Hematopoietic multipotent progenitor cell treated with erythropoietin and hydrocortisone succinate and interleukin-3 and kit ligand, for 17 days (in vitro differentiated cells): Measurements from ENCODE around the gene RASSF7.
"Not testable (repeated sequence)": the region's sequence is repeated elsewhere in the genome, so short reads cannot be mapped to it uniquely, and the experiment has no call there.

Source experiments
- DNase-seq: peaks from one replicate; pipeline ENCODE4 v3.0.0-alpha.2; 2015; ENCODE audit warnings: low spot score

The RASSF7 gene

DNA sequence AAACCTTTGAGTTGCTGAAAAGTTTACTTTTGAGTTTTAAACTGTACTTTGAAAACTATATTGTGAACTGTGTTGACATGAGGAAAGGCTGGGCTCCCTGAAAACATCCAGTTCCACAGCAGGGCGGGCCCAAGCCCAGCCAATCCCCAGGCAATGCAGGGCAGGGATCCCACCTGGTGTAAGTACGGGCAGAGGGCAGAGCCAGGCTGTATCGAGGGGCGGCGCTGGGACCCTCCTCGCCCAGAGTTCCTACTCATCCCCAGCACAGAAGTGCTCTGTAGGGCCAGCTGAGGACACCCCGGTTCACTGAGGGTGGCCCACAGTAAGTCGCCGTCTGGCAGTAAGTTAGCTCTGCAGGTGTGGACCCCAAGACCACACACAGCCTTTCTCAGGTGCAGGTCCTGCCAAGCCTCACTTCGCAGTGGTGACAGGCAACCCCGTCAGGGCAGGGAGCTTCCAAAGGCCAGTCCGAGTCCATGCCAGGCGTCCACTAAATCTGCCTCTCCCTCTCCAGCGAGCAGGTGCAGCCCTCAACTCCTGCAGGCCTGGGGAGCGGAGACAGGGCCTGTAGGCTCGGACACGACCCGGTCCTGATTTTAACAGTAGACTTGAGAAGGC, 6.3 kb downstream of the RASSF7 start:
- no peak for DNase-seq

DNA sequence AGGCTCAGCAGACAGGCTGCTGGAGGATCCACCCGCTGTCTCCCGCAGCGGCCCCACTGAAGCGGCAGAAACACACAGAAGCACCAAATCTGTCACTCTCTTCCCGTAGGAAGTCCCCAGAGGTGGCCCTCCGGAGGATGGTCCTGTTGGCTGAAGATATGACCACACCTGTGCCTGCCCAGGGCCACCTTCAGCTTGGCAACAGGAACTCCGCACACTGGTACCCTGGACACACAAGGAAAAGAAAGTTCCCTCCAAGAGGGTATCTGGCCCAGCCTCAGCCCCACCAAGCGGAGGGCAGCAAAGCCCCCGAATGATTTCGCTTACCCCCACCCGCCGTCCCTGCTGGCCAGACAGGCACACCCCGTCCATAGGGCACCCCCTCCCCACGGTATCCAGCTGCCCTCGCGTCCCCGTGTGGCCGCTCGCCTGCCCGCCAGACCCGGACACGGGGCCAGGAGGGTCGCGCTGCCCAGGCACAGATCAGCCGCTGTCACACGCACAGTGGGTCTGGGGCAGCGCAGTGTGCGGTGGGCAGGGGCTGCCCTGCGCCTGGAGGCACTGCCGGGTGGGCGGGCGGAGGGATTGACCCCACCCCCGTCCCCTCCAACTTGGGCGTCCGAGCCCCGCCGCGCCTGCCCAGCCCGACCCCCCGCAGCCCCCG, 7.0 kb downstream of the RASSF7 start:
- DNase-seq = no peak

DNA sequence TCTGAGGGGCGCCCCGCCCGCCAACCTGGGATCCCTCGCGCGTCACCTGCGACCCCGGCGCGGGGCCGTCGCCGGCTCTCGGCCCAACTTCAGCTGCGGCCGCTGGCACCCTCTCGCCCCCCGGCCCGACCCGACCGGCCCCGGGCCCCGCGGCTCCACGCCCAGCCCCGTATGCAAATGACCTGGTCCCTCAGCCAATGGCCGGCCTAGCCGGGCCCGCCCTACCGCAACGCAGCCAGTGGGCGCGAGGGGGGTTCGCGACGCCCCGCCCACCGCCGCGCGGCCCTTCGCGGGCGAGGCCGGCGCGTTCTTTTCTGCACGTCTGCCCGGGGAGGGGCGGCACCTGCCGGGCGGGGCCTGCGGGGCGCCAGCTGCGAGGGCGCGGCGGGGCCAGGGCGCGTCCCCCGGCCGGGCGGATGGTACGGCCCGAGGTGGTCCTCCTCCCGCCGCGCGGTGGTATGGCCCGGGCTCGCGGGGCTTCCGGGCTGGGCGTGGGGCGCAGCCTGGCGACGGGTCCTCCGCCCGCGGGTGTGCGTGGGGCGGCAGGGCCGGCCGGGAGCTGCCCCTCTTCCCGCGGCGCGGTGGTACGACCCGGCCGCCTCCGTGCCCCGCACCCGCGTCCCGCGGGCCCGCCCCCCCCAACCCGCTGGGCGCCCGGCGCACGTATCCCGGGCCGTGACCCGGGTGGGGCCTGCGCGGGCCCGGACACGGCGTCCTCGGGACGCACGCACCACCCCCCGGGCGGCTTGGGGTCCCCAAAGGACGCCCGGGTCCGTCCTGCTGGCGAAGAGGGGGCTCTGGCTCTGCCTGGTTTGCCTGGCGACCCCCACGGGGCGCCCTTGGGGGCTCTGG, 7.8 kb downstream of the RASSF7 start:
- DNase-seq = peak; percentile 90

DNA sequence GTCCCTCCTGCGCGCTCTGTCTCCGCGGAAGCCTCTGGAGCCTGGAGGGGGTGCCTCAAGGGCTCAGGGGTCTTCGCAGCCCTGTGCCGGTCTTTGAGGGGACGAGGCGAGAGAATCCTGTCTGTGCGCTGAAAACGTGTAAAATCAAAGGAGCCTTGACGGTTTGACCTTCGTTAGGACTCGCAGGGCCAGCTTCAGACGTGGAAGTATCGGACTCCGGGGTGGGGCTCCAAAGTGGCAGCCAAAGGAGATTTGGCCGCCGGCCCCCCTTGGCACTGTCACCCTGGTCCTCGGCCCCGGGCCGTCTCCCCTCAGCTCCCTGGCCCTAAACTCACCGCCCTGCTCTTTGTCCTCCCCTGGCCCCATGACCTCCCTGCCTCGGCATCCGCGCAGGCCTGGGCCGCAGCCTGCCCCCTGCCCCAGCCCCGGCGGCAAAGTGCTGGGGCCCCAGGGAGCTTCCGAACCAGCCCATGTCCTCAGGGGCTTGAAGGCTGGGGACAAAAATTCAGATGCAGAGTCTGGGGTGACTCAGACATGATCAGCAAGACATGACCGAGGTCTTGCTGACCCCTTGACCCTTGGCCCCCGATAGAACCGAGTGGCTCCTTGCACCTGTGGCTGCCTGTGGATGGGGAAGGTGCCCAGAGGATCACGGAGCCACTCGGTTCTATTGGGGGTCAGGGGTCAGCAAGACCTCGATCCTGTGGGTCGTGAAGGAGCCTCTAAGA, 8.6 kb downstream of the RASSF7 start:
- no peak for DNase-seq

DNA sequence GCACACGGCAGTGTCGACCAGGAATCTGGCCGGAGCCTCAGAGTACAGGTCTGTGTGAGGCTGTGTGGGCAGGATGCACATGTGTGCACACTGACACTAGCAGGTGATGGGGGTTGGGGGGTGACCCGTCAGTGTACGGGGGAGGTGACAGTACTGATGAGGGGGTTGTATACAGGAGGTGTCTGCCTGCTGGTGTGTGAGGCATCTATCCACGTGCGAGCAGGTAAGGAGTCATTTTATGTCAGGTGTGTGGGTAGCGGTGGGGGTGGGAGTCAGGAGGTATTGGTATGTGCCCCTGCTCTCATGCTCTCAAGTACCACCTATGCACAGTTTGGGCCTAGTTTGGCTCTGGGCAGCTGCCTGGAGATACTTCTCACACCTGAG, 11.0 kb downstream of the RASSF7 start:
- no peak for DNase-seq

DNA sequence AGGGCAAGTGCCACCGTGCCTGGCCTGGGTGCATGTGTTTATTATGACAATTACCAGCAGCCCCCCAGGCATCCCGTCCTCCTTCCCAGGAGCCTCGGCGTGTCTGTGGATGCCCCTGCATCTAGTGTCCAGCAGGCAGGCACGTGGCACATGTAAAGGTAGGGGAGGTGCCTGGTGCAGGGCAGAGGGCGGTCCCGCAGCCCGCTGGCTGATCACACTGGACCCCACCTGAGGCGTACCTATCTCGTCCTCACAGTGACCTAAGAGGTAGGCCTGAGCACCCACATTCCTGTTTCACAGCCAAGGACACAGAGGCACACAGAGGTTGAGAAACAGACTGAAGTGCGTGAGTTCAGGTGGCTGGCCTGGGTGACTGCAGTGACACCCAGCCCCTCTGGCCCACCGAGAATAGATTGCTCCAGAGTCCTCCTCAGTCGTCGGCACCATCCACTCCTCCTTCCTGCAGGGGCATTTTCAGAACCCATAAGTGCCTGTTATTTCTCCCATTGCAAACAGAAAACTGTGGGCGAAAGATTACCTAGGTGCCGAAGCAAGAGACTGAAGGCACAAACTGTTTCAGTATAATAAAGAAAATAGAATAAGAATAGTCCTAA, 12.5 kb downstream of the RASSF7 start:
- DNase-seq = no peak

DNA sequence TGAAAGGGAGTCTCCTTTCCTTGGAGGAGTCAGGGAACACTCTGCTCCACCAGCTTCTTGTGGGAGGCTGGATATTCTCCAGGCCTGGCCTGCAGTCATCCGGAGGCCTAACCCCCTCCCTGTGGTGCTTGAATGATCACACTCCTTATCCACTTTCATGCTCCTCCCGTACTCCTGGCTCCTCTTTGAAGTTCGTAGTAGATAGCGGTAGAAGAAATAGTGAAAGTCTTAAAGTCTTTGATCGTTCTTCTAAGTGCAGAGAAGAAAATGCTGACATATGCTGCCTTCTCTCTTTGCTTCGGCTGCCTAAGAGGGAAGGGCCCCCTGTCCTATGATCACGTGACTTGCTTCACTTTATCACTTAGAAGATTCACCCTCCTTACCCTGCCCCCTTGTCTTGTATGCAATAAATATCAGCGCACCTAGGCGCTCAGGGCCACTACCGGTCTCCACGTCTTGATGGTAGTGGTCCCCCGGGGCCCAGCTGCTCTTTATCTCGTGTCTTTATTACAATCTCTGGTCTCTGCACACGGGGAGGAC, 13.3 kb downstream of the RASSF7 start:
- DNase-seq = not testable (repeated sequence)

DNA sequence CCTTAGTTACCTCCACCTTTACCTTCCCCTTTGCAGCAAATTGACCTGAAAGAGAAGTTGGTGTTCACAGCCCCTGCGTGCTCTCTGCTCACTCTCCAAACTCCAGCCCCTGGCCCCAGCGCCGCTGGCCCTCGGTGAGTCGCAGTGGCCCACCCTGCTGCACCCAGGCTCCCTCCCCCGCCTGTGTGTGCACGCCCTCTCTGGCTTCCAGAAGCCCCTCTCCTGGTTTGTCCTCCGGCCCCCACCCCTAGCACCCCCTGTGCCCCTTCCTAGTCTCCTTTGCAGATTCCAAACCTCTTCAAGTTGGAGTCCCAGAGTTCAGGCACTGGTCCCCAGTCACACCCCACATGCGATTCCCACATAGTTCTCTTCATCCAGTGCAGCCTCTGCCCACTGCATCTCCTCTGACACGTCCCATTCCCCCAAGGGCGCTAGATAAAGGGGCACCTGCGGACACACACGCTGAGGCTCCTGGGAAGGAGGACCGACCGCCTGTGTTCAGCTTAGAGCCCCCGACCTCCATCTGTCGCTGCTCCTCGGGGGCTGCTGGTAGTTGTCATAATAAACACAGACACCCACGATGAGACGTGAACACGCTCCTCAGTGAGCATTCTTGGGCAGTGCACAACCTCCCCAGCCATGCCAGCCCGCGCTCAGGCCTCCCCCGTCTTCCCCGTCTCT, 14.0 kb downstream of the RASSF7 start:
- DNase-seq = no peak

DNA sequence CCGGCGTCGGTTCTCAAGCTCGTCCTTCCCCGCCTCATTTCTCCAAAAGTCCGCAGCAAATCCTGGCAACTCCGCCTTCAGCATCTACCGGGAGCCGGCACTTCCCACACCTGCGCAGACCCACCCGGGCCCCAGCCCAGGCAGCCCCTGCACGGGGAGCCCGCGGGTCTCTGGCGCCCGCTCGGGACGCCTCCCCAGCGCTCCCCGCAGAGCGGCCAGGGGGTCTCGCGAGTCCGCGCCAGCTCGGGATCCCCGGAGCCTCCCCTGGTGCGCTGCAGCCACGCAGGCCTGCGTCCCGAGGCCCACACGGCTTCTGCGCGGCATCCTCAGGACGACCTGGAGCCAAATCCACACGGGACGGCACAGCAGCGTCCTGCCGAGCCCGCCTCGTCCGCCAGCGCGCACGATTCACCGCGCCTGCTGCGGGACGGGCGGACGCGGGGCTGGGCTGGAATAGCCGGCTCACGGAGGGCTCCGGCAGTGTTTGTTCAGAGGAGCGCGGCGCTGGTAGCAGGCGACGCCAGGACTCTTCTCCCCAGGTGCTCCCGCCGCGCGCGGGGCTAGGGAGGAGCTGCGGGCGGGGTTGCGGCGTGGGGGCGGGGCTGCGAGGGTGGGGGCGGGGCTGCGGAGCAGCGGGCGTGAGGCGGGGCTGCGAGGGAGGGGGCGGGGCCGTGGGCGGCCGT, 14.7 kb downstream of the RASSF7 start:
- peak; percentile 86 for DNase-seq

DNA sequence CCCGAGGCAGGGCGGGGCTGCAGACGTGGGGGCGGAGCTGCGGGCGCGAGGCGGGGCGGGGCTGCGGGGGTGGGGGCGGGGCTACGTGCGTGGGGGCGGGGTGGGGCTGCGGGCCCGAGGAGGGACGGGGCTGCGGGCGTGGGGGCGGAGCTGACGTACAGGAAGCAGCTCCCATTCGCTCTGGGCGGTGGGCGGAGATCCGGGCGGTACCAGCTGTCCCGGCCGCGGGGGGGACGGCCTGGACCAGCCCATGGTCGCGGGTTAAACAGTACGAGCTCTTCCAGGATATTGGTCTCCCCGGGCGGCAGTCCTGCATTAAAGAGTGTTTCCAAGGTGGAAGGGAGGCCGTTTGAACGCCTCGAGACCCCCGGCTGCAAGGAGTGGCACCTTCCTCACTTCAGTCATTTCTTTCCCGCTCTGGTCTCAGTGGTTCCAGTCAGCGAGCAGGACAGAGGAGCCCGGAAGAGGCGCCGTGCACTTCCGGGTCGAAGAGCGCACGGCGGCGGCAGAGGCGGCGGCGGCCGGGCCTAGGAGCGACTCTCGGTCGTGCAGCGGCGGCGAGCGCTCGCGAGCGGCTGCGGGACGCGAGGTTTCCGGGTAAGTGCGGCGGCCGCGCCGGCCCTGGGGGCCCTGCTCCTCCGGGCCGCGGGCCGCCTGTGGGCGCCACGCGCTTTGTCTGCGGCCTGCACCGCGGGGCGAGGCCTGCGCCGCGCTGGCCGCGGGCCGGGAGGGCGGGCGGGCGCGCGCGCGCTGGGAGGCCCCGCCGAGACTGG, 15.4 kb downstream of the RASSF7 start, which contains the start of gene PHRF1:
TSS of gene PHRF1 (plus strand) at position 475 of the 773 bp plus-strand sequence. CDS start 5,043 bp downstream, outside the sequence.
- peak; percentile 96 for DNase-seq

DNA sequence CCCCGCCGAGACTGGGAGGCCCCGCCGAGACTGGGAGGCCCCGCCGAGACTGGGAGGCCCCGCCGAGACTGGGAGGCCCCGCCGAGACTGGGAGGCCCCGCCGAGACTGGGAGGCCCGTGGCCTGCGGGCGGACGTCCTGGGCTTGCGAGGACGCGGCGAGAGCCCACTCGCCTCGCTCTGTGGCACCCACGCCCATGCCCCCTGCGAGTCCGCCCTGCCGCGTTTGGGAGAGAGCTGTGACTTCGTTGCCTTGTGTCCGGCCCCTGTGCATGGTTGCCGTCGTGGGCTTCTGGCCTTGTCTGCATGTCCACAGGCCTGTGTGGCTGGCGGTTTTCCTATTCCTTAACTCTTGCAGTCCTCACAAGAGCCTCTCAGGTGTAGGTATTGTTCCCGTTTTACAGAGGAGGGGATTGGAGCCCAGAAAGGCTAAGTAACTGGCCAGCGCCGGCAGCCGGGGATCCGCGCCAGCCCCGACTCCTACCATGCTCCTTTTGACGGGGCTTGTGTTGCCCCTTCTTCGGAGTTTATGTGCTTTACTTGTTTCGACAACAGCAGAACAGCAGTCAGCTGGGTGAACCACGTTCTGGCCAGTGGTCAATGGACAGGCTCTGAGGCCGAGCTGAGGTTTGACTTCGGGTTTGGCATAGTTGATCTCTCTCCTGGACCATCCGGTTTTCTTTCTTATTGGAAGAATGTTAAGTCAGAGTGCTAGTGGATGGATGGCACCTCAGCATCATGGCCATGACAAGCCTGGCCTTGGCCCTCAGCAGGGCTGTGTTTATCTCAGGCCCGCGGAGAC, 16.2 kb downstream of the RASSF7 start:
- peak; percentile 17 for DNase-seq

DNA sequence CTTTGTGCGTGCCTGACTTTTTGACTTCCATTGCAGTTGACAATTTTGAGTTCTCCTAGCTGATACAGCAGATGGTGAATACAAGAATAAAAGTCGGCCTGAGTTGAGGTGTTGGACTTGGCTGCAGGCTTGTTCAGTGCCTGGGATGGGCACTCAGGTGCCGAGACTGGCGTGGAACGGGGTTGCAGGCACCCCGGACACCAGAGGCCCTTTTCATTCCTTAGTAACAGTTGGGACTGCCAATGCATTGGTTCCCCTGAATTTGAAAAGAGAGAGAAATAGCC, 16.8 kb downstream of the RASSF7 start:
- no peak for DNase-seq

DNA sequence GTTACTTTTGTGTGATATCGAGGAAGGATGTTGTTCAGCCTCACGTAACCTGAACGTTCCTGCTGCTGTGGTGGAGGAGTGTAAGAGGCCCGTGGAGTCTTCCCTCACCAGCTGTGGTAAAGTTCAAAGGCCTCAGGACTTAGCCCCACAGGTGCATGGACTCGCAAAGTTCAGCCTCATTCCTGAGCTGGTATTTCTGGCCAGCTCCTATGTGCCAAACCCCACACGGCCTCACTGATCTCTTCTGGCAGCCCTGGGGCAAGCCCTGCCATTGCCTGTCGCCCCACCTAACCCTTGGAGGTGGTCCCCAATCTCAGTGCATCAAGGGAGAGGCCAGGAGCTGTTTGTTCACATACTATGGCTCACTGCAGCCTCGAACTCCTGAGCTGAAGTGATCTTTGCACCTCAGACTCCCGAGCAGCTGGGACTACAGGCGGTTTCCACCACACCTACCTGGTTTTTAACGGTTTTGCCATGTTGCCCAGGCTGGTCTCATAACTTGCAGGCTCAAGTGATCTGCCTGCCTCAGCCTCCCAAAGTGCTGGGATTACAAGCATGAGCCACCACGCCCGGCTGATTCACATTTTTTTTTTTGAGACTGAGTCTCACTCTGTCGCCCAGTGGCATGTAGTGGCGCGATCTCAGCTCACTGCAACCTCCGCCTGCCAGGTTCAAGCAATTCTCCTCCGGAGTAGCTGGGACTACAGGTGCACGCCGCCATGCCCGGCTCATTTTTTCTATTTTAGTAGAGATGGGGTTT, 17.7 kb downstream of the RASSF7 start:
- no peak for DNase-seq

DNA sequence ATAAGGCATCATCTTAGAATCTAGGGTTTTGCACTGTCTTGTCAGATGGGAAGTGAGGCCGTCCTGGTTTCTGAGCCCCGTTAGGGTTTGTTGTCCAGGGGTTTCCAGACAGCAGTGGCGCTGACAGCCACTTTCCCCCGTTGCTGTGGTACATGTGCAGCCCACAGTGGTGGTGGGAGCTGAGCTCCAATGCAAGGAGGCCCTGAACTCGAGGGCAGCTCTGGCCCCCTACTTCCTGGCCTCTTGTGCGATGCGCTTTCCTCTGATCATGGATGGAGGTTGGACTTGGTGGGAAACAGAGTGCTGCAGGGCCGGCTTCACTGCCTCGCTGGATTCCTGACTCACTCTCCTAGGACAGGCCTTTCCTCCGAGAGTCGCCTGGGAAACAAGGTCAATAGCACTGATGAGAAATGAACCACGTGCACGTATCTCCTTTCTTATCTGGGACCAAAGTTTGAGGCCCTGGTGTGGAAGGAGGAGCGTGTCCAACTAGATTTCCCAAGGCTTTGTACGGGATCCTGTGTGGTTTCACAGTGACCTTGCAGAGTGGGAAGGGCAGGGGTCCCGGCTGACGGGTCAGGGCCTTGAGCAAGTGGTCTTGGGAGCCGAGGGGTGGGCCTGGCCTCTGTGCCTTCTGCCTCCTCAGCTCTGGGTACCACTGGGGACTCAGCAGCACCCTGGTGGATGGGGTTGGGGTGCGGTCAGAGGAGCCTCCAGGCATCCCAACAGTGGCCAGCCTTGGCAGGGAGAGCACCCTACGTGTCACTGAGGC, 19.2 kb downstream of the RASSF7 start:
- no peak for DNase-seq

DNA sequence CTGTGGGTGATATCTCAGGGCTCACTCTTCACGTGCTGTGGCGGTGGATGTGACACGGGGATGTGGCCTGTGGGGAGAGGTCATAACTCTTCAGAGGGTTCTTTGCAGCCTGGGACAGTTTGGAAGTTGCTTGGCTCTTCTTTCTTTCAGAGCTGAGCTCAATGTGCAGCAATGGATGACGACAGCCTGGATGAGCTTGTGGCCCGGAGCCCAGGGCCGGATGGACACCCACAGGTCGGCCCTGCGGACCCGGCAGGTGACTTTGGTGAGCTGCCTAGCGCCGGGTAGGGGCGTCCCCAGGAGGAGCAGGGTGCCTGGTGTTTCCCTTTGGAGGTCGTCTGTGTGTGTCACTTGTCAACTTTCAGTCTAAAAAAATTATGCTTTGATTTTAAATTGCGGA, 20.6 kb downstream of the RASSF7 start:
- no peak for DNase-seq

DNA sequence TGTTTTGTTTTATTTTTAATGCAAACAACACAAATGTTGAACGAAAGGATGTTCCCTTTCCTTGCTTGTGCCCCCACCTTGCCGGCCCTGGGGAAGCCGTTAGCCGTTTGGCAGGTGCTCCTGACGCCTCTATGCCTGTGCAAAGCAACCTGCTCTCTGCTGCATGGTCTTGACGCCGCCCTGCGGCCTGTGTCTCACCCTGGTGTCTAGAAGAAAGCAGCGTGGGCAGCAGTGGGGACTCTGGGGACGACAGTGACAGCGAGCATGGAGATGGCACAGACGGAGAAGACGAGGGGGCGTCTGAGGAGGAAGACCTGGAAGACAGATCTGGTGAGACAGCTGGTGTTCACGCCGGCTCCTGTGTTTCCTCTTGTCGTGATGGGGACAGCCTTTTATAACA, 21.0 kb downstream of the RASSF7 start:
- no peak for DNase-seq

DNA sequence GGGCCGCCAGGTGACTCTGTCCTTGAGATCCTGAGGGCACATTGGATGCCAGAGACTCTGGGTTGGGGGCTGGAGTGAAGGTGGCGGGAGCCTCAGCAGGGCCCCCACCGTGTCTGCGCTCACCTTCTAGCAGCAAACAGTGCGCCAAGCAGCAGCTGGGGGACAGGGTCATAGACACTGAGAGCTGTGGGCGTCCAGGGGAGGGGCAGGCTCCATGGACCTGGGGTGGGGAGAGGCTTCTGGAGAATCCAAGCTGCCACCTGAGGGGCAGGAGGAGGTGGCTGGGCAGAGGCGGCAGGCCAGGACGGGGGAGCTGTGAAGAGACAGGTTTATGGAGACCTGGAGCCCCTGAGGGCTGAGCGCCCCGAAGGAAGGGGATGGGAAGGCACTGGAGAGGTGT, 23.5 kb downstream of the RASSF7 start:
- DNase-seq = no peak
